NCI-H82 treated with DMSO at 0.1 percent for 48 hours (cell line): ENCODE measurements around the gene PRDM15.
"Not testable (repeated sequence)": the region's sequence is repeated elsewhere in the genome, so short reads cannot be mapped to it uniquely, and the experiment has no call there.

ENCODE experiments used
- DNase-seq: peaks from one replicate; lab custom pipeline; 2025; ENCODE audit not compliant: unreplicated experiment; lab: John Stamatoyannopoulos, UW

The PRDM15 gene

GRCh38 chr21:41785262-41785661 is 93.9 kb downstream of the PRDM15 start:
- DNase-seq, result not testable (repeated sequence)

GRCh38 chr21:41784456-41785102 is 94.6 kb downstream of the PRDM15 start:
- no peak for DNase-seq

- DNase-seq, result no peak
These were observed 95.5 kb downstream of the PRDM15 start for GRCh38 chr21:41783476-41784180.

- no peak for DNase-seq
These were observed 98.1 kb downstream of the PRDM15 start for GRCh38 chr21:41781050-41781410.

GRCh38 chr21:41780337-41781049 is 98.7 kb downstream of the PRDM15 start:
- DNase-seq, result no peak

GRCh38 chr21:41779659-41780058 is 99.5 kb downstream of the PRDM15 start:
- no peak for DNase-seq

GRCh38 chr21:41778930-41779600 is 100.1 kb downstream of the PRDM15 start:
- peak; percentile 52 for DNase-seq

- peak; percentile 49 for DNase-seq
These were observed 101.0 kb downstream of the PRDM15 start for GRCh38 chr21:41777951-41778815.

- no peak for DNase-seq
These were observed 102.4 kb downstream of the PRDM15 start for GRCh38 chr21:41776778-41777177.

GRCh38 chr21:41775149-41775472 is 104.0 kb downstream of the PRDM15 start:
- no peak for DNase-seq

GRCh38 chr21:41774467-41775148 is 104.5 kb downstream of the PRDM15 start:
- no peak for DNase-seq

GRCh38 chr21:41772351-41773080 is 106.6 kb downstream of the PRDM15 start:
- no peak for DNase-seq

GRCh38 chr21:41771625-41771945 is 107.6 kb downstream of the PRDM15 start:
- DNase-seq, result no peak

- DNase-seq, result no peak
These were observed 108.1 kb downstream of the PRDM15 start for GRCh38 chr21:41770901-41771624.

GRCh38 chr21:41769933-41770332 is 109.2 kb downstream of the PRDM15 start:
- DNase-seq, result no peak

GRCh38 chr21:41769521-41769920 is 109.6 kb downstream of the PRDM15 start:
- DNase-seq, result no peak

GRCh38 chr21:41769111-41769510 is 110.0 kb downstream of the PRDM15 start:
- DNase-seq, result no peak

- DNase-seq, result peak; percentile 27
These were observed 110.6 kb downstream of the PRDM15 start for GRCh38 chr21:41768437-41769042.
